Subcutaneous abdominal adipose tissue (tissue), 5 donors: ENCODE data around the gene HNMT.

Experiments used
- H3K27ac ChIP-seq: one replicate; pipeline ENCODE4 v1.7.0; 2013; ENCODE audit warnings: low read depth, mild to moderate bottlenecking, inconsistent platforms, low read length, moderate library complexity
- H3K27me3 ChIP-seq, 5 donors: one replicate each; pipeline ENCODE4 v1.7.0; 2013; ENCODE audit warnings: low read length in 5 of 5, inconsistent platforms in 1 of 5; ENCODE audit not compliant: control insufficient read depth in 5 of 5, insufficient read depth in 4 of 5
- H3K36me3 ChIP-seq, 5 donors: one replicate each; pipeline ENCODE4 v1.7.0; 2013; ENCODE audit warnings: low read length in 5 of 5; ENCODE audit not compliant: control insufficient read depth in 5 of 5, insufficient read depth in 5 of 5
- H3K4me1 ChIP-seq, 5 donors: one replicate each; pipeline ENCODE4 v1.7.0; 2013; ENCODE audit warnings: low read length in 5 of 5, mild to moderate bottlenecking in 3 of 5, moderate library complexity in 1 of 5; ENCODE audit not compliant: control insufficient read depth in 5 of 5, insufficient read depth in 5 of 5
- H3K4me3 ChIP-seq, 5 donors: one replicate each; pipeline ENCODE4 v1.7.0; 2013; ENCODE audit warnings: low read length in 5 of 5, low read depth in 1 of 5
- H3K9ac ChIP-seq, 5 donors: one replicate each; pipeline ENCODE4 v1.7.0; 2013; ENCODE audit warnings: low read length in 5 of 5, mild to moderate bottlenecking in 4 of 5, moderate library complexity in 3 of 5
- H3K9me3 ChIP-seq, 5 donors: one replicate each; pipeline ENCODE4 v1.7.0; 2013; ENCODE audit warnings: low read length in 5 of 5; ENCODE audit not compliant: control insufficient read depth in 5 of 5
- donor health status: healthy.
- donor health status: healthy.
- donor health status: healthy.
- donor health status: healthy.
- donor health status: healthy.

The HNMT gene

GRCh38 chr2:137959166-137959565 lies 5.1 kb upstream of the HNMT start:
- Histone ChIP-seq H3K27ac (no peak overlapping the region), H3K9me3 (peaks cover 0 to 3% (median 0%) of the 10 kb centered on the region in 5 donors), H3K4me3 (no peak overlapping the region), H3K36me3 (no peaks in the 10 kb centered on the region), H3K4me1 (peaks cover 3 to 23% (median 12%) of the 10 kb centered on the region in 5 donors), H3K9ac (no peak overlapping the region), H3K27me3 (no peaks in the 10 kb centered on the region)

- H3K9me3 ChIP-seq, result peaks cover 0 to 3% (median 0%) of the 10 kb centered on the region in 5 donors
- H3K36me3 ChIP-seq, result no peaks in the 10 kb centered on the region
- no peak overlapping the region for H3K27ac ChIP-seq
- no peak overlapping the region for H3K4me3 ChIP-seq
- H3K9ac ChIP-seq, result no peak overlapping the region
- H3K27me3 ChIP-seq, result no peaks in the 10 kb centered on the region
- peaks cover 3 to 25% (median 19%) of the 10 kb centered on the region in 5 donors for H3K4me1 ChIP-seq
Measured at GRCh38 chr2:137960223-137960622, 4.0 kb upstream of the HNMT start.

GRCh38 chr2:137961602-137962001 lies 2.7 kb upstream of the HNMT start:
- peaks cover 0 to 3% (median 0%) of the 10 kb centered on the region in 5 donors for H3K9me3 ChIP-seq
- peaks cover 3 to 38% (median 19%) of the 10 kb centered on the region in 5 donors for H3K4me1 ChIP-seq
- no peaks in the 10 kb centered on the region for H3K36me3 ChIP-seq
- H3K27me3 ChIP-seq, result no peaks in the 10 kb centered on the region
- H3K4me3 ChIP-seq, result no peak overlapping the region
- no peak overlapping the region for H3K27ac ChIP-seq
- H3K9ac ChIP-seq, result no peak overlapping the region

- peak overlapping the region; percentile 77 to 100 (median 88) for H3K4me3 ChIP-seq
- H3K4me1 ChIP-seq, result peaks cover 3 to 57% (median 25%) of the 10 kb centered on the region in 5 donors
- H3K36me3 ChIP-seq, result peaks cover 0 to 4% (median 0%) of the 10 kb centered on the region in 5 donors
- peak overlapping the region; percentile 85 for H3K27ac ChIP-seq
- H3K9me3 ChIP-seq, result peaks cover 0 to 3% (median 0%) of the 10 kb centered on the region in 5 donors
- no peaks in the 10 kb centered on the region for H3K27me3 ChIP-seq
- H3K9ac ChIP-seq, result peak overlapping the region; percentile 37 to 78 (median 62)
Measured at GRCh38 chr2:137963535-137964065, 673 bp upstream of the HNMT start.

GRCh38 chr2:137964859-137965459 lies 686 bp downstream of the HNMT start:
- Histone ChIP-seq H3K9me3 (peaks cover 0 to 3% (median 0%) of the 10 kb centered on the region in 5 donors), H3K27me3 (no peaks in the 10 kb centered on the region), H3K9ac (peak overlapping the region; percentile 37 to 90 (median 75)), H3K4me1 (peaks cover 3 to 66% (median 35%) of the 10 kb centered on the region in 5 donors), H3K27ac (peak overlapping the region; percentile 85), H3K36me3 (peaks cover 0 to 4% (median 0%) of the 10 kb centered on the region in 5 donors), H3K4me3 (peak overlapping the region; percentile 77 to 100 (median 88))

- H3K9ac ChIP-seq, result peak overlapping the region; percentile 3 to 90 (median 37)
- H3K27ac ChIP-seq, result peak overlapping the region; percentile 85
- H3K4me1 ChIP-seq, result peaks cover 3 to 65% (median 35%) of the 10 kb centered on the region in 5 donors
Measured at GRCh38 chr2:137966043-137966442, 1.8 kb downstream of the HNMT start.

GRCh38 chr2:137967042-137967441 lies 2.8 kb downstream of the HNMT start:
- Histone ChIP-seq H3K27me3 (no peaks in the 10 kb centered on the region), H3K9me3 (no peaks in the 10 kb centered on the region), H3K9ac (no peak overlapping the region), H3K36me3 (peaks cover 0 to 11% (median 4%) of the 10 kb centered on the region in 5 donors), H3K4me3 (peak overlapping the region in 3 of 5 donors; percentile 29 to 95 (median 77)), H3K27ac (peak overlapping the region; percentile 85), H3K4me1 (peaks cover 3 to 65% (median 35%) of the 10 kb centered on the region in 5 donors)

More at GRCh38 chr2:137966043-137966442, 1.8 kb downstream of the HNMT start:
- no peaks in the 10 kb centered on the region for H3K27me3 ChIP-seq
- peaks cover 0 to 6% (median 0%) of the 10 kb centered on the region in 5 donors for H3K36me3 ChIP-seq
- peaks cover 0 to 3% (median 0%) of the 10 kb centered on the region in 5 donors for H3K9me3 ChIP-seq
- peak overlapping the region; percentile 77 to 100 (median 88) for H3K4me3 ChIP-seq

GRCh38 chr2:137968477-137969417 lies 4.5 kb downstream of the HNMT start:
- H3K27ac ChIP-seq, result peak overlapping the region; percentile 68
- no peaks in the 10 kb centered on the region for H3K9me3 ChIP-seq
- no peak overlapping the region for H3K4me3 ChIP-seq
- no peaks in the 10 kb centered on the region for H3K27me3 ChIP-seq
- H3K9ac ChIP-seq, result no peak overlapping the region
- peaks cover under 1 to 51% (median 26%) of the 10 kb centered on the region in 5 donors for H3K4me1 ChIP-seq
- peaks cover 4 to 23% (median 12%) of the 10 kb centered on the region in 5 donors for H3K36me3 ChIP-seq

- no peaks in the 10 kb centered on the region for H3K27me3 ChIP-seq
- no peak overlapping the region for H3K4me3 ChIP-seq
- H3K9me3 ChIP-seq, result no peaks in the 10 kb centered on the region
- no peak overlapping the region for H3K9ac ChIP-seq
- H3K36me3 ChIP-seq, result peaks cover 4 to 27% (median 14%) of the 10 kb centered on the region in 5 donors
- peaks cover 0 to 51% (median 21%) of the 10 kb centered on the region in 5 donors for H3K4me1 ChIP-seq
- peak overlapping the region; percentile 68 for H3K27ac ChIP-seq
Measured at GRCh38 chr2:137969418-137969765, 5.1 kb downstream of the HNMT start.
